Measurements from ENCODE around the gene CELF2. TPM values are rescaled to one million over a fixed set of nuclear protein-coding genes. Genes with fewer than 3 reads are reported as not detected.

CELF2 gene
- polyA plus RNA-seq, 1 donor from 2014 or later: 55.5 TPM

- Histone ChIP-seq H3F3A (ENCODE audit: insufficient read depth, low read length, poor library complexity, severe bottlenecking) (no peaks in the 10 kb centered on the region), H3K36me3 (ENCODE audit: insufficient read depth, low read length) (peaks cover 11% of the 10 kb centered on the region), H3K9me2 (ENCODE audit: insufficient read depth, low read length) (no peaks in the 10 kb centered on the region), H3K4me3 (ENCODE audit: low read length) (no peak overlapping the region), H3K4me2 (ENCODE audit: low read length) (no peak overlapping the region), H3K27me3 (ENCODE audit: insufficient read depth, low read depth, low read length) (no peaks in the 10 kb centered on the region), H3K9ac (ENCODE audit: low read length) (no peak overlapping the region), H2AFZ (ENCODE audit: low read depth, low read length) (no peak overlapping the region), H3K79me2 (replicated peaks; ENCODE audit: insufficient read depth, low read length) (no peaks in the 10 kb centered on the region), H3K27ac (ENCODE audit: low read length) (no peak overlapping the region), H4K20me1 (ENCODE audit: insufficient read depth) (no peaks in the 10 kb centered on the region), H3K9me3 (ENCODE audit: low read length) (no peaks in the 10 kb centered on the region)
- TF ChIP-seq POLR2AphosphoS5 (IDR thresholded peaks at IDR 0.05) (no peak), TAF1 (IDR thresholded peaks at IDR 0.05; ENCODE audit: low read depth) (no peak), EZH2 (IDR thresholded peaks at IDR 0.05; ENCODE audit: borderline replicate concordance, insufficient read depth, low read length, poor library complexity, severe bottlenecking) (no peak), EP300 (conservative IDR thresholded peaks at IDR 0.05; ENCODE audit: poor library complexity, severe bottlenecking) (no peak), RAD21 (conservative IDR thresholded peaks at IDR 0.05) (no peak), SMC3 (conservative IDR thresholded peaks at IDR 0.05; ENCODE audit: poor library complexity) (no peak), MXI1 (conservative IDR thresholded peaks at IDR 0.05; ENCODE audit: poor library complexity, severe bottlenecking) (no peak)
- TF ChIP-seq, protein P1, sequence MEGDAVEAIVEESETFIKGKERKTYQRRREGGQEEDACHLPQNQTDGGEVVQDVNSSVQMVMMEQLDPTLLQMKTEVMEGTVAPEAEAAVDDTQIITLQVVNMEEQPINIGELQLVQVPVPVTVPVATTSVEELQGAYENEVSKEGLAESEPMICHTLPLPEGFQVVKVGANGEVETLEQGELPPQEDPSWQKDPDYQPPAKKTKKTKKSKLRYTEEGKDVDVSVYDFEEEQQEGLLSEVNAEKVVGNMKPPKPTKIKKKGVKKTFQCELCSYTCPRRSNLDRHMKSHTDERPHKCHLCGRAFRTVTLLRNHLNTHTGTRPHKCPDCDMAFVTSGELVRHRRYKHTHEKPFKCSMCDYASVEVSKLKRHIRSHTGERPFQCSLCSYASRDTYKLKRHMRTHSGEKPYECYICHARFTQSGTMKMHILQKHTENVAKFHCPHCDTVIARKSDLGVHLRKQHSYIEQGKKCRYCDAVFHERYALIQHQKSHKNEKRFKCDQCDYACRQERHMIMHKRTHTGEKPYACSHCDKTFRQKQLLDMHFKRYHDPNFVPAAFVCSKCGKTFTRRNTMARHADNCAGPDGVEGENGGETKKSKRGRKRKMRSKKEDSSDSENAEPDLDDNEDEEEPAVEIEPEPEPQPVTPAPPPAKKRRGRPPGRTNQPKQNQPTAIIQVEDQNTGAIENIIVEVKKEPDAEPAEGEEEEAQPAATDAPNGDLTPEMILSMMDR (IDR thresholded peaks at IDR 0.05; ENCODE audit: poor library complexity, severe bottlenecking): no peak
- TF ChIP-seq, protein P2, sequence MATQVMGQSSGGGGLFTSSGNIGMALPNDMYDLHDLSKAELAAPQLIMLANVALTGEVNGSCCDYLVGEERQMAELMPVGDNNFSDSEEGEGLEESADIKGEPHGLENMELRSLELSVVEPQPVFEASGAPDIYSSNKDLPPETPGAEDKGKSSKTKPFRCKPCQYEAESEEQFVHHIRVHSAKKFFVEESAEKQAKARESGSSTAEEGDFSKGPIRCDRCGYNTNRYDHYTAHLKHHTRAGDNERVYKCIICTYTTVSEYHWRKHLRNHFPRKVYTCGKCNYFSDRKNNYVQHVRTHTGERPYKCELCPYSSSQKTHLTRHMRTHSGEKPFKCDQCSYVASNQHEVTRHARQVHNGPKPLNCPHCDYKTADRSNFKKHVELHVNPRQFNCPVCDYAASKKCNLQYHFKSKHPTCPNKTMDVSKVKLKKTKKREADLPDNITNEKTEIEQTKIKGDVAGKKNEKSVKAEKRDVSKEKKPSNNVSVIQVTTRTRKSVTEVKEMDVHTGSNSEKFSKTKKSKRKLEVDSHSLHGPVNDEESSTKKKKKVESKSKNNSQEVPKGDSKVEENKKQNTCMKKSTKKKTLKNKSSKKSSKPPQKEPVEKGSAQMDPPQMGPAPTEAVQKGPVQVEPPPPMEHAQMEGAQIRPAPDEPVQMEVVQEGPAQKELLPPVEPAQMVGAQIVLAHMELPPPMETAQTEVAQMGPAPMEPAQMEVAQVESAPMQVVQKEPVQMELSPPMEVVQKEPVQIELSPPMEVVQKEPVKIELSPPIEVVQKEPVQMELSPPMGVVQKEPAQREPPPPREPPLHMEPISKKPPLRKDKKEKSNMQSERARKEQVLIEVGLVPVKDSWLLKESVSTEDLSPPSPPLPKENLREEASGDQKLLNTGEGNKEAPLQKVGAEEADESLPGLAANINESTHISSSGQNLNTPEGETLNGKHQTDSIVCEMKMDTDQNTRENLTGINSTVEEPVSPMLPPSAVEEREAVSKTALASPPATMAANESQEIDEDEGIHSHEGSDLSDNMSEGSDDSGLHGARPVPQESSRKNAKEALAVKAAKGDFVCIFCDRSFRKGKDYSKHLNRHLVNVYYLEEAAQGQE (IDR thresholded peaks at IDR 0.05; ENCODE audit: borderline replicate concordance): no peak
These were observed 275.1 kb downstream of the CELF2 start for GRCh38 chr10:11292576-11293302.

DNA sequence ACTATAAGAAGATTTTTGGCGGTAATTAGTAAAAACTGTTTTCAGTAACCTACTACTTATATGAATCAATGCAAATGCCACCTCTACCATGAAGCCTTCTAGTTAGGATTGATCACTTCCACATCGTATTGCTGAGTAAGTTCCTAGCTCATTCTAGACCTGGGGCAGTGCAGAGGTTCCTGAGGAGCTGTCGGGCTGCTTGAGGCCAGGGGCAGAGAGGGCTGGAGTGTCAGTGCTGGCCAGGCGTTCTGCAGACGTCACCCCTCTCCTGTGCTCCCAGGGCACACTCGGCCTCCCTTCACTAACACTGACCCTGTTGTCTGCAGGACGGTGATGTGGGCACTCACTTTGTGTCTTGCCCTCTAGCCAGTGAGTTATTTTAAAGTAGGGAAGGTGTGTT lies 275.7 kb downstream of the CELF2 start:
- Histone ChIP-seq H3K36me3 (ENCODE audit: insufficient read depth, low read length) (peaks cover 11% of the 10 kb centered on the region), H3K27ac (ENCODE audit: low read length) (no peak overlapping the region), H3K27me3 (ENCODE audit: insufficient read depth, low read depth, low read length) (no peaks in the 10 kb centered on the region)

More for the DNA sequence above, 275.7 kb downstream of the CELF2 start:
- no peak overlapping the region for H3K9ac ChIP-seq (ENCODE audit: low read length)
- no peak overlapping the region for H2AFZ ChIP-seq (ENCODE audit: low read depth, low read length)
- H3F3A ChIP-seq (ENCODE audit: insufficient read depth, low read length, poor library complexity, severe bottlenecking): no peaks in the 10 kb centered on the region
- H3K79me2 ChIP-seq (replicated peaks; ENCODE audit: insufficient read depth, low read length): no peaks in the 10 kb centered on the region
- H4K20me1 ChIP-seq (ENCODE audit: insufficient read depth): no peaks in the 10 kb centered on the region
- H3K9me2 ChIP-seq (ENCODE audit: insufficient read depth, low read length): no peaks in the 10 kb centered on the region
- H3K4me3 ChIP-seq (ENCODE audit: low read length): no peak overlapping the region
- TF ChIP-seq, protein P1 (IDR thresholded peaks at IDR 0.05; ENCODE audit: poor library complexity, severe bottlenecking): no peak
- TF ChIP-seq EZH2 (IDR thresholded peaks at IDR 0.05; ENCODE audit: borderline replicate concordance, insufficient read depth, low read length, poor library complexity, severe bottlenecking): no peak
- TF ChIP-seq SMC3 (conservative IDR thresholded peaks at IDR 0.05; ENCODE audit: poor library complexity): no peak
- TF ChIP-seq RAD21 (conservative IDR thresholded peaks at IDR 0.05): no peak
- TF ChIP-seq MXI1 (conservative IDR thresholded peaks at IDR 0.05; ENCODE audit: poor library complexity, severe bottlenecking): no peak
- TF ChIP-seq POLR2AphosphoS5 (IDR thresholded peaks at IDR 0.05): no peak
- TF ChIP-seq TAF1 (IDR thresholded peaks at IDR 0.05; ENCODE audit: low read depth): no peak
- TF ChIP-seq, protein P2 (IDR thresholded peaks at IDR 0.05; ENCODE audit: borderline replicate concordance): no peak
- no peak for TF ChIP-seq EP300 (conservative IDR thresholded peaks at IDR 0.05; ENCODE audit: poor library complexity, severe bottlenecking)
- no peak overlapping the region for H3K4me2 ChIP-seq (ENCODE audit: low read length)
- H3K9me3 ChIP-seq (ENCODE audit: low read length): no peaks in the 10 kb centered on the region
